ENCODE results near the gene LMF1.
A peak's percentile ranks its signal among the peaks of the same experiment; 100 is the strongest.

Gene LMF1

GRCh38 chr16:1002399-1003166 lies 31.8 kb upstream of the LMF1 start:
- peak in 1 of 2 donors; percentile 44 for DNase-seq

DNA sequence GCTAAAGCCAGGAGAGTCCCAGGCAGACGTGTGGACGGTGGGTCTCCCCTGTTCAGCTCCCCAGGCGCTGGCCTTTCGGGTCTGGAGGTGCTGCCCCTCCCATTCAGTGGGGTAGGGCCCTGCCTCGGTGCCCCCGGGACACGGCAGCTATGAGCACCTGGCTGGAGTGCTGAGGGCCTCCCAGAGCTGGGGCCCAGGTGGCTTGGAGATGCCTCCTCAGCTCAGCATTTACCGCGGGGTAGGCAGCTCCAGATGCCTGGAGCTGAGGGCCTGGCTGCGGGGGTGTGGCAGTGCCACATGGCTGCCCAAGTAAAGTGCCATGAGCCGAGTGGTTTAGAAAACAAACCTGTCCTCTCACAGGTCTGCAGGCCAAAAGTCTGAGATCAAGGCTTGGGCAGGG lies 30.3 kb upstream of the LMF1 start:
- DNase-seq, result no peak

GRCh38 chr16:1000608-1001007 lies 29.8 kb upstream of the LMF1 start:
- DNase-seq, result no peak

DNA sequence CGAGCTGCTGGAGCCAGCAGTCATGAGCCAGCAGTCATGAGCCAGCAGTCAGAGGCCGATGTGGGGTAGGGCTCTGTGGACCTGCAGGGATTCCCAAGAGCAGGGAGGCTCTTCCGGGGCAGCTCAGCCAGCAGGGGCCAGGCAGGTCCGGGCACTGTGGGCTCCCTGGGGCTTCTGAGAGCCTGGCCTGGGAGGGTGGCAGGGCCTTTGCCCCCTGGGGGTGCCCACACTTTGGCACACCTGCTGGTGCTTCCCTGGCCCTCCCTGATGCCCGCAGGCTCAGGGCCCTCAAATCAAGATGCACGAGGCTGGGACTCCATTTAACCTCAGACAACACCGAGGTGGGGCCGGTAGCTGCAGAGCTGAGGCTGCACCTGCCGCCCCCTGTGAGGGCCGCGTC lies 28.9 kb upstream of the LMF1 start:
- no peak for DNase-seq

- no peak for DNase-seq
Observed at GRCh38 chr16:998615-999014, 27.8 kb upstream of the LMF1 start.

DNA sequence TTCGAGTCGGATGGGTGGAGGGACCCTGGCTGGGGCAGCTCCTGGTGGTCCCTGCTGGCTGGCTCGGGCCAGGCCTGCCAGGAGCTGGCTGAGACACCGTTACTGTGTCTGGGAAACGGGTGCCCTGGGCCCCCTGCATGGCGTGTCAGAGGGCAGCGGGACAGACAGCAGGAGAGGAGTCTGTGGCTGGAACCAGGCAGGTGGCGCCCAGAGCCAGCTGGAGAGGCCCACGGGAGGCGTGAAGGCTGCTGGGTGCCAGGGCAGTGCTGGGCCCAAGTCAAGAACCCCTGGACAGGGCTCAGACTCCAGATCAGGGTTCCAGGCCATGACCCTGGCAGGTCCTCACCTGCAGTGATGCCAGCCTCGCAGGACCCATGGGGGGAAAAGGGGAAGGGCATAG lies 27.4 kb upstream of the LMF1 start:
- DNase-seq, result no peak

GRCh38 chr16:997440-998051 lies 26.8 kb upstream of the LMF1 start:
- peak; percentile 45 to 70 for DNase-seq

DNA sequence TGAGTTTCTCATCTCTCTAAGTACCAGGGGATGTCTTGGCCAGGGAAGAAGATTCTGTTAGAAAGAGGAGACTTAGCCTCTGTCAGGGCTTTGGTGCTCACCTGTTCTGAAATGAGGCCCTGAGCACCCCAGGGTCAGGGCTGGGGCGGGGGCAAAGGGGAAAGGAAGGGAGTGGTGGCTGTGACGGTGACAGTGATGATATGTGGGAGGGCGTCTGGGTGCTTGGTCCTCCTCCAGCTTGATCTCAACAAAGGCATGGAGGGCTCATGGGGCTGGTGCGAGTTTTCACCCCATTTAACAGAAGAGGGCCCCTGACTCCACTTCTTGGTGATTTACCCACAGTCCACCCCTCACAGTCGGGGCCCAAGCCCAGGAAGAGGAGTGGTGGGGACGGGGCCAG lies 25.9 kb upstream of the LMF1 start:
- DNase-seq, result peak; percentile 36 to 60

- no peak for DNase-seq
Observed at GRCh38 chr16:995783-996182, 25.0 kb upstream of the LMF1 start.

DNA sequence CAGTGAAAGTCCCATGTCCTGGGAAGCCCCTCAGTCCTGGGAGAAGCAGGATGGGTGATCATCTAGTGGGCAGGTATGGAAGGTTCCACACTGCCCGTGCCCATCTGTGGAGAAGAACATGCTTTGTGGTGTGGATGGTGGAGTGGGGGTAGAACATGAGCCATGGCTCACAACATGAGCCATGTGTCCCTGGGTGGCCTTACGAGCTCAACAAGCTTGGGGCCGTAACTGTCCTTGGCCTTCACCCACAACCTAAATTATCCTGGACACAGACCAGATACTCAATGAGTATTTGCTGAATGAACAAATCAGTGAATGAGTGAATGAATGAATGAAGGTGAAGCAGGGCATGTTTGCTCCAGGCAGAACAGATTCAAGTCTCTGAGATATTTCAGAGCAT lies 24.3 kb upstream of the LMF1 start:
- DNase-seq, result no peak

GRCh38 chr16:993731-994130 lies 22.9 kb upstream of the LMF1 start:
- no peak for DNase-seq

DNA sequence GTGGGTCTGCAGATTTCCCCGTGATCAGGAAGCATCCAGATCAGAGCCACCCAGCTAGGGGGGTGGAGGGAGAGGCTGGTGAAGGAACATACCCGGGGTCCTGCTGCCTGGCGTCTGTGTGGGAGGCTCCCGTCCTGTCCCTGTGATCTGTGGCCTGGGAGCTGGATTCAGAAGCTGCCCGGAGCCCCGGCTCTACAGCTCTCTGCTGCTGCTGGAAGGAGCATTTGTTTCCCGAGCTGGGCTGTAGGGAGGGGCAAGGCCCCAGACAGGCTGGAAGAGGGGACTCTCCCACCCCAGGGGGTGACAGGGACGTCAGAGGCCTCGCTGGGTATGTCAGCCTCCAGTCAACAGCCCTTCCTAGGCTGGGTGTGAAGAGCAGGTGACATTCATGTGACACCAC lies 21.0 kb upstream of the LMF1 start:
- no peak for DNase-seq

GRCh38 chr16:991345-991744 lies 20.6 kb upstream of the LMF1 start:
- DNase-seq, result no peak

DNA sequence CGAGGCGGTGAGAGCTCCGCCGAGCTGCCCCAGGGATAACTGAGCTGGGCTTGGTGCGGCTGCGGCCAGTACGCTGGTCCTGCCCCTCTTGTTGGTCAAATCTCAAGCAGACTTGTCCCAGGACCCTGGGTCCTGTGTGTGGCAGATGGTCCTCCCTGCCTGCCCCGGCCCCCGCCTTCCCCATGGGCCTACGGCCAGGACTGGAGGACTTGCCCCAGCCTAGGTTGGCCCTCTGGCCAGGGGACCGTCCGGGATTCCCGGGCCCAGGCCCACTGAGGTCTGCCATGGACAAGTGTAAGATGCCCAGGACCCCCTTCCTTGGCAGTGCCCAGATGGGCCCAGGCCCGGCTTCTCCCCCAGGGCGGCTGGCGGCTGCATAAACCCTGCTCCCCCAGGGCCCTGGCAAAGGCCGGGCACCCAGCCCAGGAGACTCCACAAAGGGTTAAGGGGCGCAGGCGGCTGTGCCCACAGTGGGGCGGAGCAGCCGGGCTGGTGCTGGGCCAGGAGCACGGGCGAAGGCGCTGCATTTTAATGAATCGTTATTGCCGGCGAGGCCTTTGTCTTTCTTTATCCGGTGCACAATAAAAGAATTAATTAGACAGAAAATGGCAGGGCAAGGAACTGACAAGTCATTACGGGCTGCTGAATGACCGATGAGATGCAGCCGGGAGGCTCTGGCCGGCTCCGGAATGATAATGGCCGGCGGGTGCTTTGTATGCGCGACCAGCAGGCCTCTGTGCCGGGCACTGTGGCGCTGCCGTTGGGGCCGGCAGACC lies 19.9 kb upstream of the LMF1 start:
- no peak for DNase-seq

- no peak for DNase-seq
Observed at GRCh38 chr16:989354-989814, 18.6 kb upstream of the LMF1 start.

DNA sequence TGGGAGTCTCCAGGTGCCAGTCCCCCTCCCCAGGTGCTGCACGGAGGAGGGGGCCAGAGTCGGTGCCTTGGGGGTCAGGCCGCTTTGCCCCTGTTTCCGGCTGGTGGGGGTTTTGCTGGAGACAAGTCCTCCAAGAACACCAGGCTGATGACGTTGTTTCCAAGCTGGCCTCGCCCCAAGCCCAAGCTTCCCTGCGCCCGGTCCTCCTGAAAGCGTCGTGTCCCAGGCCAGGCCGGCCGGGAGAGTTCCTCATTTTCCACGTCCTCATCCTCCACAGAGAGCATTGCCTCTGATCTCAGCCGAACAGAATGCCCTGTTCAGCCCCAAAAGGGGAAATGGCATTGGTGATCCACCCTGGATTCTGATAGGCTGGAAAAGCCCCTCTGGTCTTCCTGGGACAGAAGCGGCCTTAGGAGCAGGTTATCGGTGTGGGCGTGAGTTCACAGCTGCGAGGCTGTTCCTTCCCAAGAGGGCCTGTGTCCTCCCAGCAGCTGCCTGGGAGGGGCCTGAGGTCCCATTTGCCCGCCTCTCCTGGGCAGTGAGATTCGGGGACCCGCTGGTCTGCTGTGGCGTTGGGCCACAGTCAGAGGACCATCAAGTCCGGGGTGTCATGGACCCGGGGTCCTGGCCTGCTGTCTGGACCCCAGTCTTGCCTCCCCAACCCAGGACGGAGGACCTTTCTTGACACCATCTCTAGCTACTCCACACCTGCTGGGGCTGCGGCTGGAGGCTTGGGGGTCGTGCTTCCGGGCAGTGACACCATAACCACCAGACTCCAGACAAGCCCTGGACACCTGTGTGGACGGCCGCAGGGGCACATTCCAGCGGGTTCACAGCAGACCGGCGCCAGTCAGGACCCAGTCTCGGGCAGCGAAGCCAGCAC lies 17.9 kb upstream of the LMF1 start:
- no peak for DNase-seq

DNA sequence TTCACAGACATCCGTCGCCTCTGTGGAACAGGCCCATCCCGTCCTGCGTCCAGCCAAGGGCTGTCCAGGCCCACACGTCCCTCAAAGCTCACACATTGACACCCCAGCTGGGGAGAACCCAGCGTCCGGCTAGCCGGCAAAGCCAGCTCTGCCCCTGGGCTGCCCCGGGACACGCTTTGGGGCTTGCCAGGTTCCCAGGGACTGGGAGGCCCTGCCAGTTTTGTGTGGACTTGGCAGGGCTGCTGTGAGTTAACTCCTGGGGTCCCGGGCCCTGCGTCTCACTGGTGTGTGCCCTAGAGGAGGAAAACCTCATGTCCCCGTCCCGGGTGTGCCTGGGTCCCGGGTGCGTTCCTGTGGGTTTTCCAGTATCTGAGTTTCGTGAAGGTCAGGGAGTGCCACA lies 17.1 kb upstream of the LMF1 start:
- no peak for DNase-seq

- no peak for DNase-seq
Observed at GRCh38 chr16:986925-987582, 16.3 kb upstream of the LMF1 start.

- no peak for DNase-seq
Observed at GRCh38 chr16:986411-986810, 15.6 kb upstream of the LMF1 start.

- no peak for DNase-seq
Observed at GRCh38 chr16:985646-986400, 15.0 kb upstream of the LMF1 start.
